GM18511 (cell line): Measurements from ENCODE around the gene SNTG2.

Experiments
- ATAC-seq: cut with Tn5 transposase; IDR thresholded peaks from one replicate; pipeline ENCODE4 v1.9.1; 2021; ENCODE audit warnings: mild to moderate bottlenecking, moderate library complexity; ENCODE audit not compliant: unreplicated experiment

Gene SNTG2

DNA sequence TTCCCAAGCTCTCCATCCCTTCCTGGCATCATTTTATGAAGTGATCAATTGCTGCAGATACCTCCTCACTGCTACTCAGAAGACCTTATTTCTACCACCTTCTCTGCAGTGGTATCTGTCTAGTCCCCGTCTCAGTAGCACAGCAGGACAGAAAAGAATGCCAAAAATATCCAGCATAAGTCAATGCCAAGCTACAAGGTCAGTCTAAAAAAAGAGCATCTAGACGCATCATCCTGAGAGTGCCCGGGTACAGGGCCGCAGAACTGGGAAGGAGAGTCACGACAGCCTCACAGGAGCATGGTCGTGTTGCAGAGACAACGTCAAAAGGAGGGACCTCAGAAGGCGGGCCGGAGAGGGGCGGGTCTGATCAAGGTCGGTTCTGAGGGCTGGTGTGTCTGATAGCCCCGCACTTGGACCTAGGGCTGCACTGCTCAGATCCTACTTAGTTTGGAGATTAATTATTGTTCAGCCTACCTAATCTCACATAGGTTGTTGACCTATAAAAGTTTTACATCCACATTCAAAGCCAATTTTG is 24.3 kb upstream of the SNTG2 start:
- ATAC-seq, result no peak

DNA sequence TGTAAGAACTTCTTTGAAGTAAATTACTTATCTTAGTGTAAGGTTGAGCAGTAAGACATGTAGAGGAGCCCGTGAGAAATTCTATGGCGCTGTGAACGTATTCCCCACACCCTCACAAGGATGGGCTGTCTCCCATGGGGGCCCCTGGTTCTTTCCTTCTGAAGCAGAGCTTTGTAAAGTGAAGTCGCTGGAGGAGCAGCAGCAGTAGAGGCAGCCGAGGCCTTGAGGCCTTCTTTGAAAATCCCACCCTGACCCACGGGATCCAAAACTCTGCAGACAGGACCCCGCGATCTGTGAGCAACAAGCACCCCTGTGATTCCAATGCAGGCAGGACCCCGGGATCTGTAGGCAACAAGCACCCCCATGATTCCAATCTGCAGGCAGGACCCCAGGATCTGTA is 23.8 kb upstream of the SNTG2 start:
- no peak for ATAC-seq

DNA sequence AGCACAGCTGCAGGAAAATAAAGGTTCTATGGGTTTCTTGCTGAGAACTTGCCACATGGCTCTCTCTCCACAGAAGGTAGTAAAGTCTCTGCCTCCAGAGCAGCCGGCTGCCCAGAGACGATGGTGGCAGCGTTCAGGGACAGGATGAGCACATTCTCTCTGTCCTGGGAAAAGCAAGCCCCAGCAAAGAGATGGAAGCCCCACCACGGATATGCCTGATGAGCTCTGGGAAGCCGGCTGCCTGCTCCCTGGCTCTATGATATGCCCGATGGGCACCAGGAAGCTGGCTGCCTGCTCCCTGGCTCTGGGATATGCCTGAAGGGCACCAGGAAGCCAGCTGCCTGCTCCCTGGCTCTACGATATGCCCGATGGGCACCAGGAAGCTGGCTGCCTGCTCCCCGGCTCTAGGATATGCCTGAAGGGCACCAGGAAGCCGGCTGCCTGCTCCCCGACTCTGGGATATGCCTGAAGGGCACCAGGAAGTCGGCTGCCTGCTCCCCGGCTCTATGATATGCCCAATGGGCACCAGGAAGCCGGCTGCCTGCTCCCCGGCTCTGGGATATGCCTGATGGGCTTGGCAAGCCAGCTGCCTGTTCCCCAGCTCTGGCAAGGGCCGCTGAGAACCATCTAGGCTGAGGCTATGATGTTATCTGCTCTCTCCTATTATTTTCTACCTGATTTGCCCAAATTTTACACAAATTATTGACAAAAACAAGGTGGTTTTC is 21.5 kb upstream of the SNTG2 start:
- ATAC-seq, result no peak

DNA sequence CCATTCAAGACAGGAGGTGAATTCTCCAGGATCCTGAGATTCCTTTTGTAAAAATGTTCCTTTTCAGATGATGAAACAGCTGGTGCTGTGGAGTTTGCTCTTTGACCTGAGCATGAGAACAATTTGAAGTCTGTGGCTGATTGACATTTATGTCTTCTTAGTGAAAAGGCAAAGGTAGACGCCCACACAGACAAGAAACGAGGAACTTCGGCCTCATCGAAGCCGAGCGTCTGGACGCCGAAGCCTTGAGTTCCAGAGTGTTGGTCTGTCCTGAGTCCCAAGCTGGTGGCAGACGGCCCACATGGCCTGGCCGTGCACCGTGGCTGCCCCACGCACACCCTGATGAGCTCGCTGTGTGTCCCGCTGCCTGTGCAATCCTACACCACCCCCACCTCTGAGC is 20.7 kb upstream of the SNTG2 start:
- ATAC-seq, result no peak

DNA sequence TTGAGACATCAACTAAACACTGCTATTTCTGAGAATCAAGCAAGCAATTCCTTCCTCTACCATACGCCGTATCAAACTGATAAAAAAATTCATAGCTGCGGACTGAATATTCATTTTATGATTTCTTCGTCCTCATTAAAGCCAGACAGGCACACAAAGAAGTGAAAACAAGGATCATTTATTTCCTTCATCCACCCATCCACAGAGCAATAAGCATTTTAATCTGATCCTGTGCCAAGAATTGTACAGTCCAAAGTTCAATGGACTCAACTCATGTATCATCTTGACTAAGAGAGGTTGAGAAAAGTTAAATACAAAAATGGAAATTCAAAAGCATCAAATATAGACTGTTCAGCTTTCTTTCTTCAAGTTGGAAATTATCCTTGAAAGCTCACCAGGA is 19.7 kb upstream of the SNTG2 start:
- ATAC-seq, result no peak

DNA sequence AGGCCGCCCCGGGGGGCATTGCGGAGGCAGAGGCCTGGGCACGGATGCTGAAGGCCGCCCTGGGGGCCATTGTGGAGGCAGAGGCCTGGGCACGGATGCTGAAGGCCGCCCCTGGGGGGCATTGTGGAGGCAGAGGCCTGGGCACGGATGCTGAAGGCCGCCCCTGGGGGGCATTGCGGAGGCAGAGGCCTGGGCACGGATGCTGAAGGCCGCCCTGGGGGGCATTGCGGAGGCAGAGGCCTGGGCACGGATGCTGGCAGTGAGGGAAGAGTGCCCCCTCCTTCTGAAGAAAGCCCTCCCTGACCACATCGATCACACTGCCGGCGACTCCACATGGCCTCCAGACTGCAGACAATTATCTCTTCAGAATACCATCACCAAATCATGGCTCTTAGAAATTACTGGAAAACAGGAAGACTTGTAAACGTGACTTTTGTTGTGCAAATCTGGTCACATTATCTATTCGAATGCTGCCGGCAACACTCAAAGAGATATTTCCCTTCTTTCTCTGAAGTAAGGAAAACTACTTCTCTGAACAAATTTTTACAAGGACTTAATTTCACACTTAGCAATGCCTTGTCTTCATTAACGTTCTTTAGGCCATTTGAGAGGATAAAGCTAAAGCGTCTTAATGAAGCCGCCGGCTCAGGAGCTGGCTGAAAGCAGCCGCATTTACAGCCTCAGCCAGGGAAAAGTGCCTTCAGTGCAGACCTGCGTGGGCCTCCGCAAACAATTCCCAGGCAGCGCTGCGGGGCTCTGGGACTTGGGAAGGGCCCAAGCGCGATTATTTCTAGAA is 18.1 kb upstream of the SNTG2 start:
- no peak for ATAC-seq

DNA sequence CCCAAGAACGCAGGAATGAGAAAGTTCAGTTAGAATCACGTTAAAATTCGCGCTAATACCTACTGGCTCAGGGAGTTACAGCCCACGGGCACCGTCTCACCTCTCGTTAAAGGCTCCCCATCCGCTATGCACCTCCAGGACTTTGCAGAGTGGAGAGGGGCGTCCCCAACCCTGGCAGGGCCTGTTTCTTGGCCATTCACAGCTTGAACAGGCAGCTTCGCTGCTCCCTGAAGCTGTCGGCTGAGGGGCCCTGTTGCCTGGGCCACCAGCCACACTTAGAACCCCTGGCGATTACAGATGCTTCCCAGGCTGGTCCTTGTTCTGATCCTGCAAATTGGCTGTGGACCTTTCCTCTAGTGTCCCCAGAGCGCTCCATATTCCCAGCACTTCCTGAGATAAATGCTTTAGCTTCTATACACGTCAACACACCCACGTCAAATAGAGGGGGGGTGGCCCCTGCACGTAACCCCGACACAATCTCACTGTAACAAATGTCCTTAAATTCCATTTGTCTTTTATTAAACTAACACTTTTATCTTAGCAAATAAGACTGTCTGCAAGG is 16.8 kb upstream of the SNTG2 start:
- ATAC-seq, result no peak

DNA sequence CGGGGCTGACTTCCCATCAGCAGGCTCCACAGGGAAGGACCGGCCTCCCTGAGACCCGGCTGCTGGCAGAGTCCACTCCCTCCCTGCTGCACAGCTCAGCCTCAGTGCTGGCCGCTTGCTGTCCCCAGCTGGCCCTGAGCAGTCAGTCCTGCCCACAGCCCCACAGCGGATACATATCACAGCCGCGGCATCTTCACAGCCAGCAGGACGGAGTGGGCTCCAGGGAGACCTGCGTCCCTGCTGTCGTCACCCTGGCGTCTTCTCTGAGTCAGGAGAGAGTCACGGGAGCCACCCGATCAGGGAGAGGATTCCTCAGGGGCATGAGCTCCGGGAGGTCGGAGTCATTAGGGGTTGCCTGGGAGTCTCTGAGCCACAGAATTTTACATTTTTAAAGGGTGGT is 13.1 kb upstream of the SNTG2 start:
- no peak for ATAC-seq

DNA sequence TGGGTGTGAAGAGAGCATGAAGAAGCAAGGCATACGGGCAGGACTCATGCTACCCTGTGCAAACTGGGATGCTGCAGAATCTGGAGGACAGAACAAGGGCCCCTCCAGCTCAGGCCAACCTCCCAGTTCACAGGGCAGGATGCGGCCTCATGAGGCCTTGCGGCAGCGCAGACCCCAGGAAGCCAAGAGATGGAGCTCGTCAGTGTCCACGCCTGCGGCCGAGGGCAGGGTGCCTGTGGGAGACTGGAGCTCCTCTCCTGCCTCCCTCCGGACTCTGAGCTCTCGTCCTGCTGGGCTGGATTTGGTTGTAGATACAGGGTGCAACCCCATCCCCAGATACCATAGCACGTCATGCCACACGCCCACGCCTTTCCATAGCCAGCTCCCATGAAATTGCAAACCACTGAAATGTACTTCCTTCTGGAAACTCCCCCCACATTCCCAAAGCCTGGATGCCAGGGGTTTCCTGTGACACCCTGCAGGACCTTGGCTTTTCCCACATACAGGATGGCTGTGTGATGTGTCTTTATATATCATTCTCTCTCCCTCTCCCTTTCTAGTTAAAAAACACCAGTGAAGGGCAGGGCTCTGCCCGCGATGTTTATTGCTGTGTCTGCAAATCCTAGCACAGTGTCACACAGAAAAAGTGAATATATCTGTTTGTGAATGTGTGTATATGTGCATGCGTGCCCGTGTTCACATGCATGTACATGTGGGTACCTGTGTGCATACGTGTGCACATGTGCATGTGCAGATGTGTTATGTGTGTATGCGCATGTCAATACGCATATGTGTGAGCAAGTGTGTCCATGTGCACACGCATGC is 12.3 kb upstream of the SNTG2 start:
- no peak for ATAC-seq

DNA sequence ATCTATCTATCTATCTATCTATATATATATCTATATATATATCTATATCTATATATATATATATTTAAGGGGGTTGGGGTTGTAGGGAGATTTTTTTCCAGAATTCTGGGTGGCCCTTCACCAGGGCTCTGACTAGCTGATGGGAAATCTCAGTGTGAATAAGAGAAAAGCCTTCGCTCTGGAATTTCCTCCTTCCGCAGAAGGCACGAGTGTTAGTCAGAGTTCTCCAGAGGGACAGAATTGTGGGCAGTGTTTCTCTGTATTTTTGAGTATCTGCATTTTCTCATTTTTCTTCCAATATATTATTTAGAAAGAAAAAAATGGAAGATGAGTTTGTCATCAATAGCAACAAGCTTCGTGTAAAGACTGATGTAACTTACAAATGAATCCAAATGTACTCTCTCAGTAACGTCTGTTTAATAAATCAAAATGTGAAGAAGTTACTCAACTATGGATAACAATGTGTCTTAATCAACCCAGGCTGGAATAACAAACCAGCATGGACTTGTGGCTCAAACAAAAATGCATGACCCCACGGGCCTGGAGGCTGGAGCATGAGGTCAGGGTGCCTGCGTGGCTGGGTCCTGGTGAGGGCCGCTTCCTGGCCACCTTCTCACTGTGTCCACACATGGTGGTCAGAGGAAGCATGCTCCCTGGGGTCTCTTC is 10.6 kb upstream of the SNTG2 start:
- no peak for ATAC-seq

DNA sequence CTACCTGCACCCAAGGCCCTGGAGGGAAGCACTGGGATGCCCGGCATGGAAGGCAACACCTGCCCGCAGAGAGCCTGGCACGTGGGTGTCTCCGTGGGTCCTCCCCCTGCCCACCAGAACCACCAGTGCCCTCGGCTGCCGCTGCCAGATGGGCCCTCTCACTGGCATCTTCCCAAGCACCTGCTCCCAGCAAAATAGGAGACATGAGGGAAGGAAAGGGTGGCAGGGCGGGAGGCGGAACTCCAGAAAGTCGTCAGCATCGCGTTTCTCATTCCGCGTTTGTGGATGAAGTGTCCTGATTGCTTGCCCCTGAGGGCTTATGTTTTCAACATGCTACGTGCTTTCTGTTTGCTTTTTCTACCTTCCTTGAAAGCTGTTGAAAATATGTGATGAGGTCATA is 8.8 kb upstream of the SNTG2 start:
- no peak for ATAC-seq

DNA sequence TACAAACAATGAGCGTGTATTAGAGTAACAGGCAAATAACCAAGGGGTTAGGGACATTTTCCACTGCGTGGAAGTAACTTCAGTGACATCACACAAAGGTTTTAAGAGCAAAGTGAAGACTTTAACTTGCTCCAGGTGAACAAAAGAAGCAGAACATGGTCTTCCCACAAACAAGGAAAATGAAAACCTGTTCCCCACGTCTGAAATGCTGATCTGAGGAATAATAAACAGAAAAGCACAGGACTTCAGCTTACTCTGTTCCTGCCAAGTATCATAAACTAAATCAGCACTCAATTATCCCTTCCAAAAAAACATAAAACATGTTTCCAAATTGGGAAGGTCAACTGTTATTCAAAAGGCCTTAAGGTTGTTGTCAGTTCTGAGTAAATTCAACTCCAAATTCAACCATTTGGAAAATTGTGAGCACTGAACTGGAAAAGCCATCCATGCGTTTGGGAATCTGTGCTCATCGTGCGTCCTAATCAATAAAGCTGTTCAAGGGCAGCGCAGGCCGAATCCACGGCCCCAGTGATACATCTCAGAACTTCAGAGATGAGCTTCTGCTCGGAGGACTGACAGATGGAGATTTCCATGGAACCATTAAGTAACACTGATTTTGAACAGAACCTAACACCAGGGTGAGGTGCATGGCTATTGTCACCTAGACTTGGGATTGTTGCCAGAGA is 7.7 kb upstream of the SNTG2 start:
- no peak for ATAC-seq

DNA sequence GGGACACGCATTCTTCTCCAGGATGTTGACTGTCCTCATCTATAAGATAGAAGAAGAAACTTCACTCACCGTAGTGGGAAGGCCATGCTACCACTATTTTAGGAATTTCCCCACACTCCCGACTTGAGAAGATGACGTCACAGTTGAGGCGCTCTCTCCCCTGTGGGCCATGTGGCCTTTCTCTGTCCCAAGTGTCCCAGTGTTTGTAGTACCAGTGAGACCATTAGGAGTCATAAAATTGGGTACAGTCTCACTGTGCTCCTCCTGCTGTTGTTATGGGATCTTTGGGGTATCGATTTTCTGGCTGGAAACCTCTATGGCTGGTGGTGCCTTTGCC is 7.2 kb upstream of the SNTG2 start:
- no peak for ATAC-seq

DNA sequence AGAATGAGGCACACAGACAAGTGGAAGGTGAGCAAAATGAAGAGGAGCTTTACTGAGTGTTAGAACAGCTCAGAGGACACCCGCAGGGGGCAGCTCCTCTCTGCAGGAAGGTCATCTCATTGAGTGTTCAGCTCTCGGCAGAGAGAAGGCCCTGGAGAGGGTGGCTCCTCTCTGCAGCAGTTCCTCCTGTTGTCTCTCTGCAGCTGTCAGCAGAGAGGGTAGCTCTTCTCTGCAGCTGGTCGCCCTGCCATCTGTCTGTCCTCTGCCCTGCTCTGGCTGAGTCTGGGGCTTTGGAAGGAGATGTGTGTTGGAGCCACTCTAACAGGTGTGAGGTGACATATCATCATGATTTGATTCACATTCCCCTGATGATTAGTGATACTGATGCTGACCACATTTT is 6.8 kb upstream of the SNTG2 start:
- ATAC-seq, result no peak

DNA sequence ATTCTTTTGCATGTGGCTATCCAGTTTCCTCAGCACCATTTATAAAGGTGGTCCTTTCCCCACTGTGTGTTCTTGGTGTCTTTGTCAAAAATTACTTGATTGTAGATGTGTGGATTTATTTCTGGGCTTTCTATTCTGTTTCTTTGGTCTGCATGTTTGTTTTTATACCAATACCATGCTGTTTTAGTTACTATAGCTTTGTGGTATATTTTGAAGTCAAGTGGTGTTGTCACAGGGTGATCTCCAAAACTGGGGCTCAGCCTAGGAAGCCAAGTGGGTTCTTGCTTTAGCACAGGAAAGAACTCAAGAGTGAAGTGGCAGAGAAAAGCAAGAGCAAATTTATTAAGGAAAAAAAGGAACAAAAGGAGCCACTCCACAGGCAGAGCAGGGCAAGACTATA is 6.0 kb upstream of the SNTG2 start:
- ATAC-seq, result no peak

DNA sequence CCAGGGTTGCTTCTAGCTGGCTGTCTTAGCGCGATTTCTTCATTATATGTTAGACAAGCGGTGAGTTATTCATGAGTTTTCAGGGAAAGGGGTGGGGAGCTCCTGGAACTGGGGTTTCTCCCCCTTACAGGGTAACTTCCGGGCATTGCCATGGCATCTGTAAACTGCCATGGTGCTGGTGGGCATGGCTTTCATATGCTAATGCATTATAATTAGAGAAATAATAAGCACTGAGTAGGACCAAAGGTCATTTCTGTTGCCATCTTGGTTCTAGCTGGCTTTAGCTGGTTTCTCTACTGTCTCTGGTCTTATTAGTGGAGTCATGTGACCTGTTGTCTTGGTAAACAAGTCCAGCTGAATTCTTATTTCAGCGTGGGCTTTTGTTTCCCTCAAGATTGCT is 5.5 kb upstream of the SNTG2 start:
- no peak for ATAC-seq

DNA sequence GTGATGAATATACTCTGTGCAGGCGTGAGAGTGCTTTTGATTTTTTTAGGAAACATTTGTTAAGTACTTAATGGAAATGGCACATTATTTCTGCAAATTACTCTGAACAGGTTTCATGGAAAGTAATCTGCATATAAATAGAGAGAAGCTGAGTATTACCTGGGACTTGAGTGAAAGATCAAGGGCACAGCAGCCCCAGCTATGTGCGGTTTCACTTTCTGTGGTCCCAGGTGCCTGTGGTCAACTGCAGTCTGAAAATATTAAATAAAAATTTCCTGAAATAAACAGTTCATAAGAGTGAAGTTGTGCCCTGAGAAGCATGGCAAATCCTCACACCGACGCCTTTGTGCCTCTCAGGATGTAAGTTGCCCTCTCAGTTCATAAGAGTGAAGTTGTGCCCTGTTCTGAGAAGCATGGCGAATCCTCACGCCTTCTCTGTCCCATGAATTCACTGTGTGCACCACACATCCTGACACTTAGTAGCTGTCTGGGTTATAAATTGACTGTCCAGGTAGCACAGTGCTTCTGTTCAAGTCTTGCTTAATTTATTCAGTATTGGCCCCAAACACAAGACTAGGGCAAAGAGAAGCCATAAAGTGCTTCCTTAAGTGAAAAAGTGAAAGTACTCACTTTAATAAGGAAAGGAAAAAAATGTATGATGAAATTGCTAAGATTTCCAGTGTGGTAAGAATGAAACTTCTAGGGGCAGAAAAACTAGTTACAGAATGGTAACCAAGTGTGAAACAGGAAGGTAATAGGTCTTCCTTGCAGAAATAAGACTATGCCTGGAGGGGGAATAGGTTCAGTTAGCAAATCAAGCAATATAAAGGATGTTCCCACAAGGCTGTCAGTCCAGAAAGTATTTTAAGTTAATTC is 4.3 kb upstream of the SNTG2 start:
- peak; percentile 64 for ATAC-seq

DNA sequence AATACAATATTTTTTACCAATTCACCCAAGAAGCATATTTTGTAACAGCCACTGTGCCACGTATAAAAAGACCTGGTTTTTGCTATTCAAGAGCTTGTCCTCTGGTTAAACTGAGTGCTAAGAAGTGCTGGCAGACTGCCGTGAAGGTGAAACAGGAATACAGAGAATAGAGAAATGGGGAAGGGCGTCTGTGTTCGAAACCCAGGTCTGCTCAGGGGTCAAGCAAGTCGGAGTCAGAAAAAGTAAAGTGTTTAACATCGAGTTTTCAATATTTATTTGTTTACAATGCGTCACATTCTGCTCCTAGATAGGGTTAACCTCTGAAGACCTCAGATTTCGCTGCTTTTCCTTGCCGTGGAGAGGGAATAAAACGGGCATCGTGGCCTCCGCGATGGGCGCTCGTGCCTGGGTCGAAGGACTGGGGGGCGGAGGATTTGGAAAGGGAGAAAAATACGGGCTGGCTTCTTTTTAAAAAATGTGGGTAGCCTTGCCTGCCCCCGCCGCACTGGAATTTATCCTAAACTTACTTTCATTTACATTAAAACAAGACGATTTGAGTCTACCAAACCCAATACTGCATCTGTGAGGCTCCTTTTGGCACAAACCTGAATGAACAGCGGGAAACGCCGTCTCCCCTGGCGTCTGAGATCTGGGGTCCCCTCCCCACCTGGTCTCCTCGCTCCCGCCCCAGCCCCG is 1.1 kb upstream of the SNTG2 start:
- ATAC-seq, result no peak
